GM13976 (cell line): ENCODE results near the gene SMIM27.

Experiments used
- DNase-seq: peaks from one replicate; pipeline ENCODE4 v3.0.0; 2012; ENCODE audit warnings: low spot score
- in situ Hi-C: fragments of 300-500 bp; cut with MboI; formaldehyde crosslinking; loops from one replicate; pipeline ENCODE4 v1.12.0; 2022; ENCODE audit warnings: low sequenced_read_pairs, mixed read lengths, inconsistent platforms; ENCODE audit not compliant: unreplicated experiment
- TF ChIP-seq, protein P1 (sequence below): IDR thresholded peaks from 2 replicates; pipeline ENCODE4 v1.5.1; 2012; ENCODE audit warnings: borderline replicate concordance, mild to moderate bottlenecking; ENCODE audit not compliant: insufficient read depth; ENCODE audit errors: extremely low read depth, missing control alignments, control extremely low read depth

Gene SMIM27

DNA sequence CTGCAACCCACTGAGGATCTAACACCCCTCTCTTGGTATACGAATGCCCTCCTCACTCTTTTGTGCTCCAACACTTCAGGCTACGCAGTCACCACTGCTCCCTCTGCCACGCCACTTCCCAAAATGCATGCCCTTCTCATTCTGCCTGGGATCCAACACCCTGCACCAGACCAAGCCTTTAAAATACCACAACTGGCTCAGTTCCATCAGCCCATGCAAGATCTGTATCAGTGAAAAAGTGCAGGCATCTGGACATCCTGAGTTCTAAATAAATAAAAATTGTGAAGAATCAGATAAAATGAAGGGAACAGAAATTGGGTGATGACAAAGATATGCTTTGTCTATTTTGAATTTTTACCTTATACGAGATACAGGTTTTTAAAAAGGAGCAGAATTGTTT, 18.1 kb downstream of the SMIM27 start:
- in situ Hi-C loops = no loop called here
- TF ChIP-seq, protein P1, sequence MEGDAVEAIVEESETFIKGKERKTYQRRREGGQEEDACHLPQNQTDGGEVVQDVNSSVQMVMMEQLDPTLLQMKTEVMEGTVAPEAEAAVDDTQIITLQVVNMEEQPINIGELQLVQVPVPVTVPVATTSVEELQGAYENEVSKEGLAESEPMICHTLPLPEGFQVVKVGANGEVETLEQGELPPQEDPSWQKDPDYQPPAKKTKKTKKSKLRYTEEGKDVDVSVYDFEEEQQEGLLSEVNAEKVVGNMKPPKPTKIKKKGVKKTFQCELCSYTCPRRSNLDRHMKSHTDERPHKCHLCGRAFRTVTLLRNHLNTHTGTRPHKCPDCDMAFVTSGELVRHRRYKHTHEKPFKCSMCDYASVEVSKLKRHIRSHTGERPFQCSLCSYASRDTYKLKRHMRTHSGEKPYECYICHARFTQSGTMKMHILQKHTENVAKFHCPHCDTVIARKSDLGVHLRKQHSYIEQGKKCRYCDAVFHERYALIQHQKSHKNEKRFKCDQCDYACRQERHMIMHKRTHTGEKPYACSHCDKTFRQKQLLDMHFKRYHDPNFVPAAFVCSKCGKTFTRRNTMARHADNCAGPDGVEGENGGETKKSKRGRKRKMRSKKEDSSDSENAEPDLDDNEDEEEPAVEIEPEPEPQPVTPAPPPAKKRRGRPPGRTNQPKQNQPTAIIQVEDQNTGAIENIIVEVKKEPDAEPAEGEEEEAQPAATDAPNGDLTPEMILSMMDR = no peak
- DNase-seq = no peak

DNA sequence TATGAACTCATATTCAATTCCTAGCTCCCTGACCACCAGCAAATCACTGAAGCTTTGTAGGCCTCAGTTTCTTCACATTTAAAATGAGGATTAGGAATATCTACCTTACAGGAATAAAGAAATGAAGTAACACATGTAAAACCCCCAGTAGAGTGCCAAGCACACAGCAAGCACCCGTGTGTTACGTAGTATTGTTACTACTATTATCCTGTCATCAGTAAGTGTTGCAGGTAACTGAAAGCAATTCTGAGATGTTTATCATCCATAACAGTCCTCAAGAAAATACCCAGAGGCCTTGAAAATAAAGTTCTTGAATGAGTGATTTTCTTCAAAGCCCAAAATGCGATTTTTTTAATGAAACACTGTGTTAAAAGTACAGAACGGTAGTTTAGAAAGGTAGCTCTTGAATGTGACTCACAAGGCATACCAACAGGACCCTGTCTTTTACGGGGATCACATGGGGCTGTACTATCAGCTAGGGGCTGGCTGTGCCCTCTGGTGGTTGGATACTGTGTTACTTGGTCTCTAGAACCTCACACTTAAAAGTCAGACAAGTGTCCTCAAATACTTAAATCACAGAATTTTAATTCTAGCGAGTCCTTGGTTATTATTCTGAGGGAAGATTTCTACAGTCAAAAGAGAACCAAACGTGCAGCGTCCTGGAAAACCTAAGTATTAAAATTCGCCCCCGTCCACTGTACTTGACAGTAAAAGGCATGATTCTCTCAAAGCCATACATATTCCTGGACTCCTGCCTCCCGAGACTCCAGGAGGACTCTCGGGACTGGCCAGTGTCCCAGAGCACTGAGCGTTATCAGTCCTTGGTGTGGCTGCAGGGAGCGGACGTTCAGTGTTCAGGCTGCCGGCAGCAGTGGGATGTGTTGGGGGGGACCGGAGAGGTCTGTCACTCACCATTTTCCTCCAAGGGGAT, 20.1 kb downstream of the SMIM27 start:
- TF ChIP-seq, protein P1 = peak; percentile 60
- peak; percentile 82 for DNase-seq
- in situ Hi-C loops = no loop called here

DNA sequence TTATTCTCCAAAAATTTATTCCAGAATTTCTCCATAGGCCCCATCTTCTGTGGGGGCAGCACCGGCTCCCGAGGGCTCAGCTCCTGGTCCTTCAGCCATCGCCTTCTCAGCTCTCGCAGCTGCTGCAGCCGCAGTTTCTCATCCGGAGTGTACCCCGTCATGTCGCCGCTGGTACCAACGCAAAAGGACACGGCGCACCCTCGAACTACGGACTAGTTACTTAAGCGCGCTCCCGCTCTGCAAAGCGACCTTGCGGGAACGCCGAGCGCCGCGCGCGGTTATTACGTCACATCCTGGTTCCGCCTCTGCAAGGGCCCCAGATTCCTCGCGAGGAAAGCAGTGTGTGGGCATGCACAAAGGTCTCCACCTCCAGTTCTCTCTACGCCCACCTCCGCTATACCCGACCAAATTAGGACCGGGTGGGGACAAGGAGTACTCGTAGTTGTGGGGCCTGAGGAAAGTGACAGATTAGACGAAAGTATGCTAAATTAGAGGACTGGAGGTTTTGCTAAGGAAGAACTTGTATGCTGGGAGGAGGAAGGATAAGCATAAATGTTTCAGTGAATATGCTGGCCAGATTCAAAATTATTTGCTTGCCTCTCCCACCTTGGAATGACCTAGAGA, 20.9 kb downstream of the SMIM27 start, which contains the start of gene NDUFB6:
Gene NDUFB6 (minus strand): TSS at position 260 of the 624 bp plus-strand sequence. CDS start 99 bp downstream, at position 161.
- TF ChIP-seq, protein P1 = no peak
- DNase-seq = peak; percentile 92
- in situ Hi-C loops = no loop called here

DNA sequence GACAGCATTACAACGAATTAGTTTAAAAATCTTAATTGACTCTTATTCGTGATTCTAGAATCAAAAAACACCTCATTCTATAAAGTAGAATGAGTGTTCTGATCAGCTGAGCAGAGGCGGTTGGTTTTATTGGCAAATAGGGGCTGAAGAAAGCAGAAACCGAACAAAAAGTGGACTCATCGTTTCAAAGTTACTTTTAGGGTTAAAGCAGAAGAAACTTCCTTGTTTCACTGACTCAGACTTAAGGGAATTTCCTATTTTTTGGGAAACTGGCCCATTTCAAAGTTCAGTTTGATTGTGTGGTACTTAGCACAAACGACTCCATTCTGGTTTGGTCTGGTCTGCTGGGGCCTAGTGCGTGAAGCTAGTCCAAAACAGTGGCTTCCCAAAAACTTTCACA, 21.7 kb downstream of the SMIM27 start:
- no peak for DNase-seq
- TF ChIP-seq, protein P1 = no peak
- in situ Hi-C loops = no loop called here

DNA sequence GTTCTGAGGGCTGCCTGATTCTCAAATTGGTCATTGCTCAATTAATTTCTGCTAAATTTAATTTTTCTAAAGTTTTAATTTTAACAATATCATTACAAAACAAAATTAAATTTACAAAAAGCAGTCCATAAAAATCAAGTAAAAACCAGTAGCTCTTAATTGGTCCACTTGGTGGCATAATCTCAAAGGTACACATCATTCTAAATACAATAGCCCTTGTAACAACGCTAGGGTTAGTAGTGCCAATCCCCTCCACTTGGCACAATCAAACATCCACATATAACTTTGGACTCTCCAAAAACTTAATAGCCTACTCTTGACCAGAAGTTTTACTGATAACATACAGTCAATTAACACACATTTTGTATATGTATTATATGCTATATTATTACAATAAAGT, 22.7 kb downstream of the SMIM27 start:
- TF ChIP-seq, protein P1 = no peak
- in situ Hi-C loops = loop anchor here (5.0 kb wide), 1 partner anchor 193 kb away; the partner anchor contains the start of gene ACO1
- DNase-seq = no peak

DNA sequence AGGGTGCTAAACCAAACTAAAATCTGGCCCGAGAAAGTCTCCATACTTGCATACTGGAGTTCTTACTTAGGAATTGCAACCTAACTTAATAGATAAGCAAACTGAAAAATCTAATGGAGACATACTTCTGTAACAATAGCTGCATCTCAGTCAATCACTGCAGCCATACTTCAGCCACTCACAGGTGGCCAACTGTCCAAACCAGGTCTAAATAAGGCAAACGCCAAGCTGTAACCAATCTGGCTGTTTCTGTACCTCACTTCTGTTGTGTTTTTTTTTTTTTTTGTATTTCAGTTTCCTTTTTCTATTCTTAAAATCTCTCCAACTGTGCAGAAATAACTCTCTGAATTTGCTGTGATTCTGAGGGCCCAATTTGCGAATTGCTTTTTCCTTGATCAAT, 25.2 kb downstream of the SMIM27 start:
- no peak for DNase-seq
- in situ Hi-C loops = loop anchor here (5.0 kb wide), 1 partner anchor 195 kb away; the partner anchor contains the start of gene ACO1
- TF ChIP-seq, protein P1 = no peak
